Forelimb muscle (tissue), 1 donor: Measurements from ENCODE around the gene CAV1. TPM values are rescaled to one million over a fixed set of nuclear protein-coding genes. Genes with fewer than 3 reads are reported as not detected.
"Not testable (repeated sequence)": the region's sequence is repeated elsewhere in the genome, so short reads cannot be mapped to it uniquely, and the experiment has no call there.

ENCODE experiments used
- DNase-seq: peaks from one replicate; pipeline ENCODE4 v3.0.0-alpha.2; 2013; ENCODE audit warnings: low read depth
- polyA plus RNA-seq: library from polyadenylated mRNA; unstranded; fragments of 120-200 nt; gene quantifications from one replicate; pipeline ENCODE4 v1.2.1, GENCODE V29; 2013; ENCODE audit not compliant: insufficient read length

CAV1 gene
- polyA plus RNA-seq, 1 donor = 162 TPM

DNA sequence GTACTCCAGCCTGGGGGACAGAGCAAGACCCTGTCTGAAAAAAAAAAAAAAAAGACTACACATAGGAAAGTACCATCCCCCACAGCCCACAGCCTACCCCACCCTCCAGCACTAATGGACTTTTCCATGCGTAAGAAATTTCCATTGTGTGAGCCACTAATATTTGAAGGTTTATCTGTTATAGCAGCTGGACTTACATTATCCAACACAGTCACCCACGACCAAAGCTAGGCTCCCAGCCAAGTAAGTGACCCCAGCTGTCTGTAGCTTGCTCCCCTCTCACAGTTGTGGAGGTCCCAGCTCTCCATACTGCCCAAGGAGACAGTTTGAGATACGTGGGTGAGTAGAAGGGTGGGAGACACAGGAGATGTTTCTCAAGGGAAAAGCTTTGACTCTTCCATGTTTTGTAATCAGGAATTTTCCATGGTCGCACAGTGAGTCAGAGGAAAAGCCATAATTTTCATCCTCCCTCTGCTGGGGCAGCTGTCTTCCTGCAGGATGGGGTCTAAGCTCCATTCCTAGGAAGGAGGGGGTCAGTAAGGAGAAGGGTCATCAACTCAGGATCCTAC lies 57.4 kb downstream of the CAV1 start:
- no peak for DNase-seq

DNA sequence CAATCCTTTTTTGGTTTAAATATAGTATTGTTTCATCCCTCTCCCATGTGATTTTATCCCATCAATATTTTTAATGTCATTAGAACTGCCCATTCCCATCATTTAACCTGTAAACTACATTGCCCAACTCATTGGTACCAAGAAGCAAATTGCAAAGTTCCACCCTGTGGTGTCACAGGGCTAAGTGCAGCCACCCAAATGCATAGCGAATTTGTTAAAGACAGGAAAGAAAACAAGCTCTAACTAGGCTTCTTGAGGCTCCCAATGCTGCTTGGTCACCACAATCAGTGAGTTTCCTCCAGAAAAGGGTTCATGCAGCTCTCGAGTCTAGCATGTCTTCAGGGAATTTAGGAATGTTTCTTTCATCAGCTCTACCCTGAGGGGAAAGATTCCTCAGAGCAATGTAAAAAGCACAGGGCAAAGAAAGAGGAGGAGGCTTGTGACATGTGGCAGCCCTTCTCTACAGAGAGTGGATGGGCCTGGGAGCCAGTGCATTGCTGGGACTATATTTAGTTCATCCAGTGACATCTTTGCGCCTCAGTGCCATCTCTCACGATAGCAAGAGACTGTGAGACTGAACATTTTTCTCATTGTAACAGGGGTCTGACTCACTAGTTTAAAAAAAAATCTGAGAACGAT lies 58.1 kb downstream of the CAV1 start:
- DNase-seq = no peak

DNA sequence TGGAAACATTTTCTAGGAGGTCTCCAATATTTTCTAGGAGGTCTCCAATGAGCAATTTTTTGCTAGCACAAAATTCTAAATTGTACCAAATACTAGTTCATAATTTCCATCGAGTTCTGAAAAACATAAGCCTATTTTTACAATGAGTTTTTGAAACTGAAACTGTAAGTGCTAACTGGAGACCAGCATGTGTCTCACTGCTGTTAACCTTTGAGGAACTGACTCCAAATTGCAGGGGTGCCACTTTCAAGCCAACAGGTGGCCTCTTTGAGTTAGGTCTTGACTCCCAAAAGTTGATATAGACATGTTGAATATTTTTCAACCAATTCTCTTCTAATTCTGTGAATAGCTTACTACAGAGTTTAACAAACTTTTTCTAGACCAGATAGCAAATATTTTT lies 58.8 kb downstream of the CAV1 start:
- DNase-seq = no peak

DNA sequence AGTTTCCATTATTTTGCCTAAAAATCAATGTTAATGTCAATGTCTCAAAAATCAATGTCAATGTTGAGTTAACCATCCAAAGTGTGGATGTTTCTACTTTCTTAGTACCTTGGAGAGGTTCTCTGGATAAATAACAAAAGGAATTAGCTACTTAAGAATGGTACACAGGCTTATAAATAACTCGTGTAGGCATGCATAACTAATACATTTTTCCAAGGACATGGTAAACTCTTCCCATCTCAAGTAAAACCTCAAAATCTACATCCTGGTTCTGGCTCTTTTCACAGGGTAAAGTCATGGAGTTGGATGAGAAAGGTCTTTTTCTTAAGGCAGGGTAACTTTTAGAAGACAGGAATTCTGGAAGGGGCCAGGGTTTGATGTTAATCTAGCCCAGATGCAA lies 59.9 kb downstream of the CAV1 start:
- no peak for DNase-seq

DNA sequence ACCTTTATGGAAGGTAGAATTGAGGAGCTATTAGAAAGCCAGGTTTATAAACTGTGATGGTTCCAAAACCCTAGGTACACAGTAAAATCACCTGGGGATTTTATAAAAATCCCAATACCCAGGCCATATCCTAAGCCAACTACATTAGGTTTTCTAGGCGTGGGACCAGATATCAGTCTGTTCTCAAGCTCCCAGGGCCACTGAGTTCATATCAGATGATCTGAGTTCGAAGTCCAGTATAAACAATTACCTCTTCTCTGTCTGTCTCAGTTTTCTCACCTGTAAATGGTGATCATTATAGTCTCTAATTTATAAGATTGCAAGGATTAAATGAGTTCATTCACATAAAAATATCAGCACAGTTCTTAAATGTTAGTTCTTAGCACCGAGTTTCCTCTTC lies 60.6 kb downstream of the CAV1 start:
- no peak for DNase-seq

DNA sequence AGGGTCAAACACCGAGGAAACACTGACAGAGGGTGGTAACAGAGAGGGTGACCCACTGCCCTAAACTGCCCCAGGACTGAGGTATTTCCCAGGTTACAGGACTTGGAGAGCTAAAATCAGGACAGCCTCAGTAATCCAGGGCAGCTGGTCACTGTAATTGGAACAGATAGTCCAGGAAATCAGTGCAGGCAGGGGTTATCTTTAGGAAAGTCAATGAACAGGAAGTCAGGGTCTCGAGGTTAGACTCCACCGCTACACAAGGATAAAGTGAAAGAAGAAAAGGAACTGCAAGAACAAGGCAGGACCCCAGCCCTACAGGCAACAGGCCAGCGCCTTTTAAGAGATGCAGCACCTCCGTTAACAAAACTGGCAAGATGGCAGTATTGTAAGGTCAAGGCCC lies 61.1 kb downstream of the CAV1 start:
- DNase-seq = no peak

DNA sequence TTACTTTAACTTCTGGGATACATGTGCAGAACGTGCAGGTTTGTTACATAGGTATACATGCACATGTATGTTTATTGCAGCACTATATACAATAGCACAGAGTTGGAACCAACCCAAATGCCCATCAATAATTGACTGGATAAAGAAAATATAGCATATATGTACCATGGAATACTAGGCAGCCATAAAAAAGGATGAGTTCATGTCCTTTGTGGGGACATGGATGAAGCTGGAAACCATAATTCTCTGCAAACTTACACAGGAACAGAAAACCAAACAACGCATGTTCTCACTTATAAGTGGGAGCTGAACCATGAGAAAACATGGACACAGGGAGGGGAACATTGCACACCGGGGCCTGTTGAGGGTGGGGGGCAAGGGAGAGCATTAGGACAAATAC lies 62.4 kb downstream of the CAV1 start:
- DNase-seq = not testable (repeated sequence)

DNA sequence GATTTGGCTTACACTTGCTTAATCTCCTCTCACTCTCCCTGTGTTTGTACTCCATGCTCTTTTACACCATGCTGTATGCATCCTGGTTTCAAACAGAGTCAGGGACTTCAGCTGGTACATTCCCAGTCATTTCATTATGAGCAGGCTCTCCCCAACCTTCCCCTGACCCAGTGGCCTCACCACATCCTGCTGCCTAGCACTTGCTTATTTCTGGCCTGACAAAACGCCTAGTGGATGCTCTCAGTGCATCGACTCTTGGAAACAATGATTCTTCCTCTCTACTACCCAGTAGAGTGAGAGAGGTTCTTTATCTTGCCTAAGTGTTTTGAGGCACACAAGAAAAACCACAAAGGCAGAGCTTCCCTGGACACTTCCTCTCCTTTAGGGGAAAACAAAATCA lies 63.4 kb downstream of the CAV1 start:
- no peak for DNase-seq

DNA sequence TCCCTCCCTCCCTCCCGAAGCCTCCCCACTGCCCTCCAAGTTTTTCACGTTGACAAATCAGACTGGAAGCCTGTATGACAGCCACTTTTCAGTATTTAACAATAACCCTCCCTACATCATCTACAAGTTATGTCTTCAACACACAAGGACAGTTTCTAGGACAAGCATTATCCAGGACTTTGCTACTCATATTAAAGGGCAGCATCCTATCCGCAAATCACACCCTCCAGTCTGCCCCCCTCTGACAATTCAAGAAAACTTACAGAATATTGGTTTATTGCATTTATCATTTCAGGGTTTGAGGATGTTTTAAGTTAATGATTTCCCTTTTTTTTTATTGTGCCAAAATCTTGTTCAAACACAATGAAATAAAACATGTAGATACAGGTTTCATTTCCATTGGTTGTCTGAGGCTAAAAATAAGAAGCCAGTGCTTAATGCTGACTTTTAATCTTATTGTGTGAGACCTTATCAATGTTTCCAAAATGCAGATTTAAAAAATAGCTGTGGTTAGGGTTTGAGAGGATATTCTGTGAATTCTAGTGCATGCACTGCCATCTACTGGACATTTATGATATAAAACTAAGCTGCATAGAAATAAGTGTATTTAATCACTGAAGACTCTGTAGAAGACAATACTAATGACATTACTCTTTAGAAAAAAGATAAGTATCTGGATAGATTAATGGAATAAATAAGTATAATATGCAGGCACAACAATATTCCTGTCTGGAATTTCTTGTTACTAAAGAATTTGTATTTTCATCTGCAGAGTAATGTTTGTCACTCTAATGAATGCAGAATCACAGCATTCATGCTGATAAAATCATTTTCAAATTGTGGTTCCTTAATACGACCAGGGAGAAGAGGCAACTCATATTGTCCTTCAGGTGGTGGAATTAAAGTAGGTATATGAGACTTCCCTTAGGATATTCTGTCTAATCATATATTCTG lies 64.1 kb downstream of the CAV1 start:
- DNase-seq = peak; percentile 41

DNA sequence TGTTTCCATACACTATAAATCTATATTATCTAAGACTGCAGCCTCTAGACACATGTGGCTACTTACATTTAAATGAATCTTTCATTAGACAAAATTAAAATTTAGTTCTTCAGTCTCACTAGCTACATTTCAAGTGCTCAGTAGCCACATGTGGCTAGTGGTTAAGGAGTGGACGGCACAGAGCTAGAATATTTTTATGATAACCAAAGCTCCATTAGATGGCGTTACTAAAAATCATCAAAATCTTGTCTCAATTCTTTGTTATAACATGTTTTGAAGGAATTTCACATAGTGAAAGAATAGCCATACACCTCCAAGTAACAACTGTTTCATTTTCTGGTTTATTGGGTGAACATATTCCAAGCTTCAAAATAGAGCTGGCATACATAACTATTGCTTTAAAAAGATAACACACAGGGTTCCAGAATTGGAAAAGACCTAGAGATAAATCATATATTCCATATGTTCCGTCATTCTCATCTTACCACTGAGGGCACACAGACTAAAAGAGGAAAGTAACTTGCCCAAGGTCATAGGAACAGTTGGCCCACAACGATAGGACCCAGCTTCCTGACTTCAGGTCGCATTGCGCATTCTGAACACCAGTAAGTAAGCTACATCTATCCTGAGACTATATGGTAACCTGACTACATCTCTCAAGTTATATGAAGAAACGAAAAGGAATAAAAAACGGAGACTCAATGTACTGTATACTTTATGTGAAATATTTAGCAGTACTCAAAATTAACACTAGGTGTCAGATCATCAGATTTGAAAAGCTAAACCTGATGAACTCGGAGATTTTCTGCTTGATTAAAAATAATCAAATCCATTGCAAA lies 66.6 kb downstream of the CAV1 start:
- DNase-seq = no peak

DNA sequence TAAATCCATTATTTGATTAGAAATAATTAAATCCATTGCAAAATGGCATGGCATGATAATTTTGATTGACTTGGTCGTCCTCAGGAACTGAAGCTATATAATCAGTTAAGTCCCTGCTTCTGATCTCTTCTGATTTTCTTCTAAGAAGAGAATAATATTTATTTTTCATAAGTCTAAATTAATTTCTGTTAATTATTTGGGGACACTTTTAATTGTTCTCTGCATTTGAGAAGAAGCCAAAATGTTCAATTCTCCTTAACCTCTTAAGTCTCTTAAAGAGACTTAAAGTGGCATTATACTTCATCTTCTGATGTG lies 67.2 kb downstream of the CAV1 start:
- no peak for DNase-seq

DNA sequence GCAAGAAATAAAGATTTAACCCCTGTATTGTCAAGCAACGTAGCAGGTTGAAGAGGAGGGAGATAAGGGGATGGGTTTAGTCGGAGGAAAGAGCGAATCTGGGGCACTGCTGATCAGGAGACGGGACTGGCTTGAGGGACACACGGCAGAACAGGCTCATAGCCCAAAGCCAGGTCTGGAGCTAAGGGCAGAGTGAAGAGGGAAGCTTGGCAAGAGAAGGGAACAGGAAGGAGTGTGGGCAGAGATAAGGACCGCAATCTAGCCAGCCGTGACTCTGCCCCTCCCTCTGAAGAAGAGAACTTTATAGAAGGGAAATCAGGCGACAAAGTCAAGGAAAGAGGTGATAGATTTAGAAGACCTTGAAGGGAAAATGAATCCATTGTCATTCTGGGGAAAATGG lies 67.6 kb downstream of the CAV1 start:
- DNase-seq = no peak

DNA sequence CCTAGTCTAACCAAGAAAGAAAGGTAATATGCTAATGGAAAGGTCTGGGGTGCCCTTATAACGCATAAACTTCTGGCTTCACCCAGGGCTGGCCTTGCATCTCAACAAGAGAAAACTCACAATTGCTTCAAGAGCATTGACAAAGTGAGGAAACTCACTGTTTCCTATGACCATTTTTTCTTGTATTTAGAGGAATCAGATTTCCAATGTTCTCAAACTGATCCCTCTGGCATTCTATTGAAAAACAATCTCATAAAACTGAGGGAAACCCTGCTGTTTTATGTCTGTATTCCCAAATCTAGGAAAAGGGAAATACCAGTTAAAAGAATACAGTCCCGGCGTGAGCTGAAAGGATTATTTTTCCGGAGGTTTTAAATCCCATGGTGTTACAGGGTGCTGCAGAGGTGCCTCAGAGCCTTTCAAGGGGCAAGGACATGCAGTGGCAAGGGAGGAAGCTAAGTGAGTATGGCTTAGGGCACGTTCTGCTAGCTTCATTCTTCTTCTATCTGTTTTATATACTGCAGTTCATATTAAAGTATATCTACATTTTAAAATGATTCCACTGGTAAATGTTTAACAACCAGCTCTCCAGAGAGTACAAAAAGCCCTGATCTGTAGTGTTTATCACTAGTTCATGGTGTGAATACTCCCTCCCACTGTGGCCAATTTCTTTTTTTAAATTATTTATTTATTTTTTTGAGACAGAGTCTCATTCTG lies 68.7 kb downstream of the CAV1 start:
- DNase-seq = no peak

DNA sequence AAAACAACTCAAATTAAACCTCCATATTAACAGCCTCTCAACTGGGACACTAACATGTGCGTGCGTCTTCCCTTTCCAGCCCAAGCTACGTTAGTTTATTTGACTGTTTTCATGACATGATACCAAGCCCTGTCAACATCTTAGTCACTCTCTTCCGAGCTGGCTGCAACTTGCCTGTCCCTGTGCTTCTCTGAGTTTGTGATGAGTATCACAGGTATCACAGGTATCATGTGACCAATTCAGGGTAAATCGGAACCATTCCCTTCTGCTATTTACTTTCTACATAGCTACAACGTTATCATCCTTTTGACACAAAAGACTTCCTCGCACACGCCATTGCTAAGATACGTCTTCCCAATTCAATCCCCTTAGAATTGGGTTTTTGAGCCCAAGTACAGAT lies 70.2 kb downstream of the CAV1 start:
- DNase-seq = no peak

DNA sequence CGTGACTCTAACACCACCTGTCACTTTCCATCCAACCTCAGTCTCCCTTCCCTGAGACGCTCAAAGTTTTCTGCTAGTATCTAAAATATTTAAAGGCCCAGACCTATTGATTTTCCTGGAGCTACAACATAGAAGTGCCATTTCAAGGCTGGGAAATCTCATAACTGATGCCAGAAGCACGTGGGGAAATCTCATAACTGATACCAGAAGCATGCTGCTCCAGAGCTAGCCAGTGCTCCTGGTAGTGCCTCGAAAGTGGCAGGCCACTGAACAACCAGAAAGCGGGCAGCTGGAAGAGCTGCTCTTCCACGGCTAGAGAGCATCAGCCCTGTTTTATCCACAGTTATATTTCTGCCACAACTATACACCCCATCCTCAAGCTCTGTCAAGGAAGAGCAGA lies 72.5 kb downstream of the CAV1 start:
- DNase-seq = no peak

DNA sequence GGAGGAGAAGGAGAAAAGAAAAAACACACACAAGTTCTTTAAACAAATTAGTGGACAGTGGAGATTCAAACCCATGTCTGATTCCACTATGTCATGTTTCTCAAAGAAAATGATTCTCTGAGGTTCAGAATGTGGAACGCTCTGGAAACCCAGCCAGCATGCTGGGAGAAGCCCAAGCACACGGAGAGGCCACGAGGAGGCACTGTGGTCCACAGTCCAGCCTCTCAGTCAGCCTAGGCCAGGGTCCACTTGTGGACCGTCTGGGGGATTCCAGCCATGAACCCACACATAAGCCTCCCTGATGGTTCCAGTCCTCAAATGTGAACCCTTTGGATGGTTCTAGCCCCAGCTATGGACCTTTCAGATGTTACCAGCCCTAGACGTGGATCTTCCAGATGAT lies 73.4 kb downstream of the CAV1 start:
- no peak for DNase-seq

DNA sequence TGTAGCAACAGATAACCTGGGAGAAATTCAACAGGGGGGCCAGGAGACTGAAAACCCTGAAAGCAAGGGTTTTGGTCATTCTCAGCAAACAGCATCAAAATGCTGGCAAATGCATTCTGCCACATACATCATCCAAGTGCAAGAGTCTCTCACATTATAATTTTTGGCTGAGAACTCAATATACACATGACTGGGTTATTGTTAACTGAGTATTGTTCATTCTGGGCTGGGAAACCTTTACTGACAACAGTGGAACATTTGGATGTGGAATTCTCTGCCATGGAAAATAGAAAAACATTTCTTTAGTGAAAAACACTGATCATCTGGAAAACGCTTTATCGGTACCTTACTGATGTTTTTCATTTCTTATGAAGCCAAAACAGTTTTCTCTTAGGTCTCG lies 74.0 kb downstream of the CAV1 start:
- DNase-seq = no peak

DNA sequence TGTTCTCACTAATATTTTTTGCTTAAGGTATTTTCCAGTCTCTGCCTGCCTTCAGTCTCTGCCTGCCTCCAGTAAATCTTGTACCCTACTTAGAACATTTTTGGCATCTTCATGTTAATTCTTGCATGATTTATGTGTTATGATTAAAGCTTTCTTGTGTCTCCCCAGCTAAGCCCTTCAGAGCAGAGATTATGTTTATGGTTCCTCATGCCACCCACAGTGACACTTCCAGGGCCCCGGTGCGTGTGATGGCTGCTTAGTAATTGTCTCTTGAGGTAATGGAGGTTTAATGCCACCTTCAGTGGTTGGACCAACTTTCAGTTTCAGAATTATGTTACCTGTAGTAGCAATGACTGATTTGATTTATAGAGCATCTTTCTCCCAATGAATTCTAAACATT lies 76.6 kb downstream of the CAV1 start:
- DNase-seq = no peak

DNA sequence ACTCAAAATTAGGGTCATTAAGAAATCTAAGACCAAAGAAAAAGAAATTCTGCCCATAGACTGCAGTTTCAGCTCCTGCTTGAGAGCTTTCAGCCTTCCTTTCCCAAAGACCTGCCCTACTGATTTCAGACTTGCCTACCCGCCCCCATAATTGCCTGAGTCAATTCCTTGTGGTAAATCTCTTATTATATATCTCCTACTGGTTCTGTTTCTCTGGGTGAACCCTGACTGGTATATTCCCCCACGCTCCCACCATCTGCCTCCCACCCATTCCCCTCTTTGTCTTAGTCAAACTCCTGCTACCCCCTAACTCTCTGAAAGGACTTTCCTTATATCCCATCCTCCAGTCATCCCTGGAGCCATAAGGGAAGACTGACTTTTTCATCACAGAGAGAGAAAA lies 82.5 kb downstream of the CAV1 start:
- no peak for DNase-seq

DNA sequence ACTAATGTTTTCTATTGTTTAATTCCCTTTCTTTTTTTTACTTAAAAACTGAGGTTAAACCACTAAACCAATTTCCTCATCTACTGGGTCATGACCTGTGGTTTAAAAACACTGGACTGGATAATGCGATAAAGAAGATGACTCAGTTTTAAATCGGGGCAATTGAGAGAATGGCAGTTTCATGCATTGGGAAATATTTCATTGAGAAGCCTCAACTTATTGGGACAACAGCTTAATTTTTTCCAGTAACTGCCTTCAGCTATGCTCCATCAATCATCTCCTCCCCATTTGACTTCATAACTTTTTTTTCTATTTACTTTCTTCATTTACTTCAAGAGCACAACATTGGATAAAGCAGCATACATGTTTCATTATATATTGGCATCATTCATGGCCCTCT lies 85.4 kb downstream of the CAV1 start:
- no peak for DNase-seq

DNA sequence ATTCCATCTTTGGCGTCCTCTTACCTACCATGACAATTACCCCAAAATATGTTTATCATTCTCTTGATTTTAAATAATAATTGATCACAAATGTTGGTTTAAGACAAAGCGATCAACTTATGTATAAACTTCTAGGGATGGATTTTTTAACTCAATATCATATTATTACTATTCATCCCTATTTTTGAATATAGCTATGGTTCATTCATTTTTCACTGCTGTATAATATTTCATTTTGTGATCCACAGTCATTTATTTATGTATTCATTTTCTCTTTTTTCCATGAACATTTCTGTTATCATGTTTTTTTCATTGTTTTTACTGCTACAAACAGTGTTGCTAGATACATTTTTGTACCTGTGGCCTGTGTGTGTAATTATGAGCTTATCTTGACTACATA lies 85.9 kb downstream of the CAV1 start:
- DNase-seq = no peak
